Gastrocnemius medialis (tissue), 4 donors: ENCODE measurements around the gene ZC3H18.

Source experiments
- POLR2A ChIP-seq, 2 donors: fragments of 450-650 bp; IDR thresholded peaks; one replicate each; pipeline ENCODE4 v1.6.1; 2017; ENCODE audit warnings: antibody characterized with exemption in 2 of 2, mild to moderate bottlenecking in 2 of 2, moderate library complexity in 2 of 2
- TF ChIP-seq, protein P1 (sequence below), 5 experiments: fragments of 450-650 bp in 3 of 5; fragments of 200-600 bp in 2 of 5; sonication (generic) in 2 of 5; IDR thresholded peaks in 4 of 5; conservative IDR thresholded peaks in 1 of 5; 1 replicate in 4 of 5; 2 replicates in 1 of 5; pipeline ENCODE4 v1.5.1; 2016 to 2019; ENCODE audit warnings: antibody characterized with exemption in 5 of 5, mild to moderate bottlenecking in 3 of 5, moderate library complexity in 3 of 5

DNA sequence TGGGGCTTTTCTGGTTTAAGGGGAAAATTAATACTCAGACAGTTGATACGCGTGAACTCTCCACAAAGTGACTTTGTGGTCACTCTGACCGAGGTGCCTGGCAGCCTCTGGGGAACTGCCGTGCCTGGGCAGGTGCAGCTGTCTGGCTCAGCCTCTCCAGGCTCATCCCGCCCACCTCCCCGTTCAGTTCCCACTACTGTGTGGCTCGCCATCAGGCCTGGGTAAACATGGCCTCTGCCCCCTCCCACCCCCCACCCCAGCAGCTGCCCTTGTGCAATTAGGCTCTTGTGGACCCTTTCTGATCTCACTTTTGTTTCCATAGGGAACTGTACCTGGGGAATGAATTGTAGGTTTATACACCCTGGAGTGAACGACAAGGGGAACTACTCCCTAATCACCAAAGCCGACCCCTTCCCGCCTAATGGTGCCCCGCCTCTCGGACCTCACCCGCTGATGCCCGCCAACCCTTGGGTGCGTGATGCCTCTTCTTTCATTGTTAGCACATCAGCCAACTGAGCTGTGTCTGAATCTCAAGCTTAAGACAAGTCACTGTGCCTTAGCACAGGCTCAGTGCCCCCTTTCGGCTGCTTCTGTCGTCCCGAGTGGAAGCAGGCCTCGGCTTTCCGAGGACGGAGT is 27.8 kb downstream of the ZC3H18 start:
- TF ChIP-seq, protein P1, sequence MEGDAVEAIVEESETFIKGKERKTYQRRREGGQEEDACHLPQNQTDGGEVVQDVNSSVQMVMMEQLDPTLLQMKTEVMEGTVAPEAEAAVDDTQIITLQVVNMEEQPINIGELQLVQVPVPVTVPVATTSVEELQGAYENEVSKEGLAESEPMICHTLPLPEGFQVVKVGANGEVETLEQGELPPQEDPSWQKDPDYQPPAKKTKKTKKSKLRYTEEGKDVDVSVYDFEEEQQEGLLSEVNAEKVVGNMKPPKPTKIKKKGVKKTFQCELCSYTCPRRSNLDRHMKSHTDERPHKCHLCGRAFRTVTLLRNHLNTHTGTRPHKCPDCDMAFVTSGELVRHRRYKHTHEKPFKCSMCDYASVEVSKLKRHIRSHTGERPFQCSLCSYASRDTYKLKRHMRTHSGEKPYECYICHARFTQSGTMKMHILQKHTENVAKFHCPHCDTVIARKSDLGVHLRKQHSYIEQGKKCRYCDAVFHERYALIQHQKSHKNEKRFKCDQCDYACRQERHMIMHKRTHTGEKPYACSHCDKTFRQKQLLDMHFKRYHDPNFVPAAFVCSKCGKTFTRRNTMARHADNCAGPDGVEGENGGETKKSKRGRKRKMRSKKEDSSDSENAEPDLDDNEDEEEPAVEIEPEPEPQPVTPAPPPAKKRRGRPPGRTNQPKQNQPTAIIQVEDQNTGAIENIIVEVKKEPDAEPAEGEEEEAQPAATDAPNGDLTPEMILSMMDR (IDR thresholded peaks at IDR 0.05 in 4 of 5, conservative IDR thresholded peaks at IDR 0.05 in 1 of 5): no peak
- TF ChIP-seq POLR2A (IDR thresholded peaks at IDR 0.05): no peak
